Activated CD4-positive, alpha-beta T cell treated with anti-CD3 and anti-CD28 coated beads, Interleukin-2, amount 50 U/mL, for 48 hours (primary cell): ENCODE results near the gene DDX51.
"Not testable (repeated sequence)": the region's sequence is repeated elsewhere in the genome, so short reads cannot be mapped to it uniquely, and the experiment has no call there.

Experiments
- DNase-seq, 2 experiments: peaks; one replicate each; pipeline ENCODE4 v3.0.0-alpha.2; 2020

The DDX51 gene

DNA sequence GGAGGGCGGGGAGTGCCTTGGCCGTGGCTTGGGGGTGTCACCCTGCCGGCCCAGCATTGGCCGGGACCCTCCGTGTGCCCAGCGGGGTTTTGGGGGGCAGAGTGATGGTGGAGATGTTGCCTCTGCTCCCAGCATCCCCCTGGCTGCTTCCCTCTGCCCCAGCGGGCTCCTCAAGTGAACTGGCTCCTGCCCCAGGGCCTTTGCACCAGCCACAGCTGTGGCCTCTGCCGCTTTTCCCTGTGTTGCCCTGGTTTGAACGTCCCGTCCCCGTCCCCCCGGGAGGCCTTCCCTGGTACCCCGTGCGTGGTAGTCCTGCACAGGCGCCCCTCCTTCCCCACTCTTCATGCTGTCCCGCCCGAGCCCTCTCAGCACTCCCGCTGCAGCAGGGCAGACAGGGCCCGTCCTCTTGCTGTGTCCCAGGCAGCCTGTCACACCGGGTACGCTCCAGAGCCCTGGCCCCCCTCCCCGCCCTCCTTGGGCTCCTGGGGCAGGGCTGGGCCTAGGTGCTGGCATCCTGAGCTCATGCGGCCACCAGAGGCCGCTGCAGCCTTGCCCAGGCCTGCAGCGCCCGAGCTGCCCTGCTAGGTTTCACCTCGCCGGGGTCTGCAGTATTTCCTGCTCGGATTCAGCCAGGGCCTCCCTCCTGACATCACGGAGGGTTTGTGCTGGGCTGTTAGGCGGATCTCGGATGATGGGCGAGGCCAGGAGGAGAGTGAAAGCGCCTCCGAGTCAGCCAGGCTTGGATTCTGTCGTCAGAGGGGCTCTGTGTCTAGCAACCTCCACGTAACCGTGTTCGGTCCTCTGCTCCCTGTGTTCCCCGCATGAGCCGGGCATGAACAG is 9.6 kb upstream of the DDX51 start:
- DNase-seq, result peak; percentile 65

DNA sequence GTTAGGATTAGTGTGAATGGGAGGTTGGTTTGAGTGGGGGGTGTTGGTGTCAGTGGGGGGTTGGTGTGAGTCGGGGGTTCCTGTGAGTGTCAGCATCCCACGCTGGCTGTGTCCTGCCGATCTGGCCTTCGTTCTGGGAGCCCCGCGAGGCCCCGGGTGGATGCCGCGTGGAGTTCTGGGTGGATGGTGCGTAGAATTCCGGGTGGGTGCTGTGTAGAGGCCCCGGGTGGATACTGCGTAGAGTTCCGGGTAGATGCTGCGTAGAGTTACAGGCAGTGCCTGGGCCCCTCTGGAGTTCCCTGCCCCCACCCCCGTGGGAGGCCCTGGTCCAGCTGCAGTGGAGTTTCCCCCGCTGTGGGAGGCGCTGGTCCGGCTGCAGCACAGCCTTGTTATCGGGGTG is 8.8 kb upstream of the DDX51 start:
- DNase-seq, result no peak

- DNase-seq, result no peak
Observed at GRCh38 chr12:132152411-132152821, 8.3 kb upstream of the DDX51 start.

DNA sequence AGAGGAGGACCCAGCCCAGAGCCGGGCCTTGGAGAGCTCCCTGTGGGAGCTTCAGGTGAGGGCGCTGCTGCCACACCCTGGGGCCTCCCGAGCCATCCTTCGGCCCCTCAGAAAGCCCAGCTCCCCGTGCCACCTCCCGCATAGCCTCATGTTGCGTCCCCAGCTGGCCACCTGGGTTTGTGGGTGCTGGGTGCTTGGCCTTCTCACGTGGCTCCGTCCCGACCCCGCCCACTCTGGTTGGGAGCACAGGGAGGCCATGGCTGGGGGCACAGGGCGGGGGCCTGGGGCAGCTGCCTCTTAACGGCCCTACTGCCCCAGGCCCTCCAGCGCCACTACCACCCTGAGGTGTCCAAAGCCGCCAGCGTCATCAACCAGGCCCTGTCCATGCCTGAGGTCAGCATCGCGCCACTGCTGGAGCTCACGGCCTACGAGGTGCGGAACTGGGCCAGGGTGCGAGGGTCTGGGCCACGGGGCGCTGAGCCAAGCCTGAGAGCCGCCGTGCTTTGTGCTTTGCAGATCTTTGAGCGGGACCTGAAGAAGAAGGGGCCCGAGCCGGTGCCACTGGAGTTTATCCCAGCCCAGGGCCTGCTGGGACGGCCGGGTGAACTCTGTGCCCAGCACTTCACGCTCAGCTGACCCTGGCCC is 7.8 kb upstream of the DDX51 start:
- no peak for DNase-seq

DNA sequence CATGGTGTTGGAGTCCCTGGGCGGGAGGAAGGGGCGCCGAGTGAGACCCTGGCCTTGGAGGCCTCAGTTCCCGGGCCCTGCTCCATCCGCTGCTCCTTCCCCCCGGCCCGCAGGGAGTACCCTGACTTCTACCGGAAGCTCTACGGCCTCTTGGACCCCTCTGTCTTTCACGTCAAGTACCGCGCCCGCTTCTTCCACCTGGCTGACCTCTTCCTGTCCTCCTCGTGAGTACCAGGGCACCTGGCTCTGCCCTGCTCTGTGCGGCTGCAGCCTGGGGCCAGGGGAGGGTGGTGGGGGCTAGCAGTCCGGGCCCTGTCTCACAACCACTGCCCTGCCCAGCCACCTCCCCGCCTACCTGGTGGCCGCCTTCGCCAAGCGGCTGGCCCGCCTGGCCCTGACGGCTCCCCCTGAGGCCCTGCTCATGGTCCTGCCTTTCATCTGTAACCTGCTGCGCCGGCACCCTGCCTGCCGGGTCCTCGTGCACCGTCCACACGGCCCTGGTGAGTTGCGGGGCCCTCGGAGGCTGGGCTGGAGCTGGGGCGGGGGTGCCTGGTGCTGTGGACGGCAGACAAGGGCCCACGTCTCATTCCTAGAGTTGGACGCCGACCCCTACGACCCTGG is 7.1 kb upstream of the DDX51 start:
- DNase-seq, result no peak

DNA sequence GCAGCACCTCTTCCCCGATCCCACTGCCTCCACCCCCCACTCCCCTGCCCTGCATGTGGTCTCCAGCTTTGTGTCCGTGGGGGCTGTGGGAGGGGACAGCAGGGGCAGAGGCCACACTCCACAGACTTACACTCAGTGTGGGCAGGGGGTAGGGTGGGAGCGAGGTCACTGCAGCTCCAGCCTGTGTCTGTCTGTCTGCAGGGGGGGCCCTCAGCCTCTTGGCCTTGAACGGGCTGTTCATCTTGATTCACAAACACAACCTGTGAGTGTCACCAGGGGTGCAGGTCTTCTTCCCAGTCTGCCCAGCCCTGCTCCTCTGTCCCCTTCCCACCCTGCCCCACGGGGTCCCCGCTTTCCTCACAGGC is 6.6 kb upstream of the DDX51 start:
- no peak for DNase-seq

GRCh38 chr12:132149526-132149925 is 5.4 kb upstream of the DDX51 start:
- not testable (repeated sequence) for DNase-seq

GRCh38 chr12:132148368-132149045 is 4.4 kb upstream of the DDX51 start:
- no peak for DNase-seq

GRCh38 chr12:132147423-132148367 is 3.6 kb upstream of the DDX51 start:
- DNase-seq, result no peak

- no peak for DNase-seq
Observed at GRCh38 chr12:132146772-132147422, 2.8 kb upstream of the DDX51 start.

GRCh38 chr12:132146098-132146497 is 2.0 kb upstream of the DDX51 start:
- no peak for DNase-seq

DNA sequence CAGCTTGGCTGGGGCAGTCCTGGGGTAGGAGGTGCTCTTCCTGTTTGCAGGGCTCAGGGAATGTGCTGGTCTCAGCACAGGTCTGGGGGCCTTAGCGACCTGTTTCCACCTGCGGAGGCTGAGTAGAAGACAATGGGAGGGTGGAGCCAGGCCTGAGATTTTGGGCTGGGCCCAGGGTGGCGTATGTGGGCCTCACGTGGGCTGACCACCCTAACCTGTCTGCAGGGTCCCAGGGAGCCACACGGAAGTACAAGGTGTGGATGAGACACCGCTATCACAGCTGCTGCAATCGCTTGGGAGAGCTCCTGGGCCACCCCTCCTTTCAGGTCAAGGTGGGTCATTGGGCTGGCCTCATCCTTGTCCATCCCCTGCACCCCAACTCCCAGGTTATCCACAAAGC is 1.2 kb upstream of the DDX51 start:
- DNase-seq, result no peak

DNA sequence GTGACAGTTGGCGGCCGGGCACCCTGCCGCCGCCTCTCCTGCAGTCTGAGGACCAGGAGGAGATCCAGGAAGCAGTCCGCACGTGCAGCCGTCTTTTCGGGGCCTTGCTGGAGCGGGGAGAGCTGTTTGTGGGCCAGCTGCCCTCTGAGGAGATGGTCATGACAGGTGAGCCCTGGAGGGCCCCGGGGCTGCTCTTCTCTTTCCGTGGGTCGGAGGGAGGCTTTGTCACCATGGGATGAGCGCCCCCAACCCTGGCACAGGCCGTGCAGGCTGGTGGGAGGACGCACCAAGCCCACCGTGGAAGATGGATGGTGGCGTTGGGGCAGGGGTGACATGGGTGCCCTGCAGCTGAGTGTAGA is 670 bp upstream of the DDX51 start:
- no peak for DNase-seq

GRCh38 chr12:132143336-132144071 is 615 bp downstream of the DDX51 start:
- peak in 1 of 2 experiments; percentile 28 for DNase-seq

DNA sequence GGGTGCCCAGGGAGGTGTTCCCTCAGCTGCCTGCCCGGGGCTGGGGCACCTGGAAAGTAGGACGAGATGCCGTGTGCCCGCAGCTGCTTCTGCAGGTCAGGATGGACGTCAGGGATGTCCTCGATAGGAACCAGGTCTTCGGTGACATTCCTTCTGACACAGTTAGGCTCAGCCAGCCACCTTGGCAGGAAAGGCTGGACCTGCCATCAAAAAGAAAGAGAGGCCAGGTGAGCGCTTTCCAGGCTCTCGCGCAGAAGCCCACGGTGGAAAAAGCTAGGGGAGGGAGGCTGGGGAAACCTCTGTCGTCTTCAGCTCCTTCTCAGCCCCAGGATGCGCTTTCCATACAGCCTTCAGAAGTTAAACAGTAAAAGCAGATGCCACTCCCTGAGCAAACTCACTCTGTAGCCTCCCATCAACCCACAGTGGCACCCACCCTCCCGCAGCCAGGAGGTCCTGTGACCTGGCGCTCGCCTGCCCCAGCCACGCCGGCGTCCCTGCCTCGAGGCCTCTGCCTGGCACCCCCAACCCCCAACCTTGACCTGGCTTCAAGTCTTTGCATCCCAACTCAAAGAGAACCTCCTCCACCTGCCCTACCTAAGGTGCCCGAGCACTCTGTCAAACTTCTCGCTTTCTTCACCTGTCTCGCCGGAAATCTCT is 1.3 kb downstream of the DDX51 start:
- DNase-seq, result no peak

GRCh38 chr12:132141976-132142678 is 2.0 kb downstream of the DDX51 start:
- no peak for DNase-seq

DNA sequence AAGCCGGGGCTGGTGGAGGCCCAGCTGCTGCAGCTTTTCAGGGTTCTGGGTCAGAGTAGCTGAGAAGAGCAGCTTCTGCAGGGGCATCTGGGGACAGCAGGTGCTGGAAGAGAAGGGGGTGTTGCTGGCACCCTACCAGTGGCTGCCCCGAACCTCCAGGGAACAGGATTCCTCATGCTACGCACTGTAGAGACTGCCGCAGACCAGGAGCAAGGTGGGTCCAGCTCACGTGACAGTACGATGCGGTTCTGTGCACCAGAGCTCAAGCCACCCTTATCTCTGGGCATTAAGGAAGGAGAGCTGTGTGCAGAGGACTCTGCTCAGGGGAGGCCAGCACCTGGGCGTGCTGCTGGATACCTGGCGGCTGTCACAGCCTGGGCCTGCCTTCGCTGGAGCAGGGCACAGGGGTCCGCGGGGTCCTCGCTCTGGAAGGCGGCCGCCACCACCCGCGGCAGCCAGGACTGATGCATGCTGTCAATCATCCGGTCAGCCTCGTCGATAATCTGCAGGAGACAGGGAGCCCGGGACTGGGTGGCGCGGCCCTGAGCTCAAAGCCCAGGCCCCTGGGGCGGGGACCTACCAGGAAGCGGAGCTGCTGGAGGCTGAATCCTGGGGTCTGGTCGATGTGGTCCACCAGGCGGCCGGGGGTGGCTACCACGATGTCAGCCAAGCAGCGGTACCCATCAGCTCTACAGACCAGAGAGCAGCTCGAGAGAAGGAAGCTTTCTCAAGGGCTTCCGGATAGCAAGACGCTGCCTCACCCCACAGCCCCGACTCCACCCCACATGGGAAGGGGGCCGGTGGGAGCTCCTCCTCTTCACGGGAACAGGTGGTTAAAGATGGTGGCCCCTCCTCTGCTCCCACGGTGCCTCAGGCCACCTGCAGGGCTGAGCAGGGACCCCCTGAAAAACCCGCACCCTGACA is 2.9 kb downstream of the DDX51 start:
- DNase-seq, result no peak

- no peak for DNase-seq
Observed at GRCh38 chr12:132140501-132140900, 3.6 kb downstream of the DDX51 start.

GRCh38 chr12:132139912-132140311 is 4.2 kb downstream of the DDX51 start:
- DNase-seq, result no peak
